Retina (tissue), 1 donor: ENCODE measurements around the gene PSMA6.
A peak's percentile ranks its signal among the peaks of the same experiment; 100 is the strongest.
"Not testable (repeated sequence)": the region's sequence is repeated elsewhere in the genome, so short reads cannot be mapped to it uniquely, and the experiment has no call there.

Source experiments
- DNase-seq: peaks from one replicate; pipeline ENCODE4 v3.0.0-alpha.2; 2016

The PSMA6 gene

GRCh38 chr14:35346738-35347322 lies 54.6 kb downstream of the PSMA6 start:
- DNase-seq: no peak

DNA sequence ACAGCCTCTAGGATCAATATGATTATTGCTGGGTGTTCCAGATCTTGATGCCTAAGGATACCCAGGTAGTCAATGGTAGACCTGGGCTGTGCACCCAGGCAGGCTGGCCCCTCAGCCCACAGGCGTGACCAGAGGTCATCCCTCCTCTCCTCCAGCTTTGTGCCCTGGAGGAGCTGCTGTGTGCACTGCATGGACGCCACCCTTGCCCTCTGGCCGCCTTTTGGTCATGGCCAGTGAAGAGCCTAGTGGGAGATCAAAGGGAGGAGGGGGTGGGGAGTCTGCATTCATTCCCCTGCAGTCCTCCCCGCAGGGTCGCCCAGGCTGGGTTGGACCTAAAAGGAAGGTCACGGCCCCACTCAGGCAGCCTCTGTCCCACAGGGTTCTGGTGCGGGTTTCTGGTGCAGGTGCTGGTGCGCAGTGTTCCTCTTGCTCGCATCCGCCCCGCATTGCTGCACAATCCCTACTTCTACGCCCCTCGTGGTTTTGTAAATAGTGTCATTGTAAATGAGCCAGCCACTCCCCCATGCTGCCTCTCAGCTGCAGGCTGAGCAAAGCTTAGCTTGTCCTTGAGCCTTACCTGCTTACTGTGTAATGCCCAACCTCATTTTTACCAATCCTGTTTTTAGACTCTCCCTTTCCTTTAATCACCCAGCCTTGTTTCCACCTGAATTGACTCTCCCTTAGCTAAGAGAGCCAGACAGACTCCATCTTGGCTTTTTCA lies 55.3 kb downstream of the PSMA6 start:
- DNase-seq: peak; percentile 45

GRCh38 chr14:35348044-35348380 lies 55.8 kb downstream of the PSMA6 start:
- DNase-seq: not testable (repeated sequence)

GRCh38 chr14:35349496-35350365 lies 57.5 kb downstream of the PSMA6 start:
- no peak for DNase-seq

- DNase-seq: no peak
These were observed 59.3 kb downstream of the PSMA6 start for GRCh38 chr14:35351497-35351896.

GRCh38 chr14:35351897-35352273 lies 59.7 kb downstream of the PSMA6 start:
- DNase-seq: peak; percentile 30

DNA sequence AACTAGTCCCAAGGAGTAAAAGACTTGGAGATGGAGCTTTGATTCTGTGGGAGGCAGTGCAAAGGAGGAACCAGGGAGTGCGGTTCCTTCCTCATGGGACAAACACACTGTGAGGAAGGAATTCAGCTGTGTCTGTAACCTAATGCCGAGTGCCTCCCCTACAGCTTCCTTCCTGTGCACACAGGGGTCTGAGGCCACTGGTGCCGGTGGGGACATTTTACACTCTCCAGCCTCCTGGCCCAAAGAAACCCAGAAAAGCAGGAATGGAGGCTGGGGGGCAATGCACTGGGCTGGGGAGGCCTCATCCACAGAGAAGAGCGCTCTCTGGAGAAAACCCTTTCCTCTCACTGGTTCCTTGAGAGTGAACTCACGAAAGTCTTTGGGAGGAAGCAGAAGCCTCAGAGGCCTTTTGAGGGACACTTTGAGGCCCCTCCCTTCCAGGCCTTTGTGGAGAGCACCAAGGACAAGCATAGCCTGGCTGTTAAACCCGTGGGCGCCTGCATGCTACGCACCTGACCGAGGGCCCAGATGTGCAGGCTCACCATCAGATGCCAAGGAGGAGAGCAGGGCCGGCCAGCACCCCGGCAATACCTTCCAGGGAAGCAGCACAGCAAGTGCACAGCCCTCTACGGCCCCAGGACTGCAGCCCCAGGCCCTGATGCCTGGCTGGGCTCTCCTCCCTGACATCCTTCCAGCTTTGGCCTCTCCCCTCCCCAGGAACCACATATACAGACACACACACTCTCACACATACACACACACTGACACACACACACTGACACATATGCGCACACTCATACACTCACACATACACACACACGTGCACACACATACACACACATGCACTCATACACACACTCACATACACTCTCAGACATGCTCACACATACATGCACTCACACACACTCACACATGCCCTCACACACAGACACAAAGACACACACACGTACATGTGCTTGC lies 60.4 kb downstream of the PSMA6 start:
- DNase-seq: no peak

DNA sequence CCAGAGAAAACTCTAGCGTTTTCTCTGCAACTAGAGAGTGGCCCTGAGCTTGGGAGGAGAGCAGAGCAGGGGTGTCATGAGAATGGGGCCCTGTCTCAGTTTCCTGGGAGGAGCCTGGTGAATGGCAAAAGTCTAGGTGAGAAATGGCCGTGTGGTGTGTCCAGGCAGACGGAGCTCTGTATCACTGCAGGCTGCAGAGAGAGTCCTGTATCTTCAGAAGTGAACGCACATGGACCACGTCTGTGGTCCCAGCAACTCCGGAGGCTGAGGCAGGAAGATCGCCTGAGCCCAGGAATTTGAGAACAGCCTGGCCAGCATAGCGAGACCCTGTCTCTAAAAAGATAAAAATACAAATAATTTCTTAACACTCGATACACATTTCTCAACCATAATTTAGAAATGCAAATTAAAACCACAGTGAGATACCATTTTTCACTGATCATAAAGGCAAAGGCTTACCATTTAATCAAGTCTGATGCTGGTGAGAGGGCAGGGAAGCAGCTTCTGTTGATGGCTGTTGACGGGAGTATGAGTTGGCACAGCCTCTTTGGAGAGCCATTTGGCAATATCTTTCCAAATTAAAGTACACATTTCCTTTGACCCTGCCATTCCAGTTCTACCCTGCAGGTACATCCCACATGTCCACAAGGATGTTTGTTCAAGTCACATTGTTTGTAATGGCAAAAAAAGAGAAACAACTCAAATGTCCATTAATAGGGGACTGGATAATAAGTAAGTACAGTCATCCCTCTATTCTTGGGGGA lies 61.4 kb downstream of the PSMA6 start:
- no peak for DNase-seq

GRCh38 chr14:35355235-35355634 lies 63.1 kb downstream of the PSMA6 start:
- not testable (repeated sequence) for DNase-seq

- DNase-seq: no peak
These were observed 64.0 kb downstream of the PSMA6 start for GRCh38 chr14:35355981-35356841.

DNA sequence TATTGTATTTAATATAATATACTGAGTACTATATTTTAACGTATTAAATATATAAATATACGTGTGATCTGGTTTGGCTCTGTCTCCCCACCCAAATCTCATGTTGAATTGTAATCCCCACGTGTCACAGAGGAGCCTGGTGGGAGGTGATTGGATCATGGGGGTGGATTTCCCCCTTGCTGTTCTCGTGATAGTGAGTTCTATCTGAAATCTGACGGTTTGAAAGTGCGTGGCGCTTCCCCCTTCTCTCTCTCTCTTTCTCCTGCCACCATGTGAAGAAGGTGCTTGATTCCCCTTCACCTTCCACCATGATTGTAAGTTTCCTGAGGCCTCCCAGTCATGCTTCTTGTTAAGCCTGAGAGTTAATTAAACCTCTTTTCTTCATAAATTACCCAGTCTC lies 67.5 kb downstream of the PSMA6 start:
- DNase-seq: not testable (repeated sequence)

DNA sequence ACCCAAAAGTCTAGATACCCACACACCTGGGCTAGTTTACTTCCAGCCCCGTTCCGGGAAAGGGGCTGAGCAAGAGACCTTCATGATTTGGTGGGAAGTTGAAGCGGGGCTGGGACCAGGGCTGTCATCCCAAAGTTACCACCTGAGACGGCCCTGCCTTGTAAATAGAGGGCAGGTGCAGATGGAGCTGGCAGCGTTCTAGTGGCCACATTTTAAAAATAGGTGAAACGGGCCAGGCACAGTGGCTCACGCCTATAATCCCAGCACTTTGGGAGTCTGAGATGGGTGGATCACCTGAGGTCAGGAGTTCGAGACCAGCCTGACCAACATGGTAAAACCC lies 68.9 kb downstream of the PSMA6 start:
- no peak for DNase-seq

GRCh38 chr14:35362450-35362849 lies 70.3 kb downstream of the PSMA6 start:
- DNase-seq: no peak

DNA sequence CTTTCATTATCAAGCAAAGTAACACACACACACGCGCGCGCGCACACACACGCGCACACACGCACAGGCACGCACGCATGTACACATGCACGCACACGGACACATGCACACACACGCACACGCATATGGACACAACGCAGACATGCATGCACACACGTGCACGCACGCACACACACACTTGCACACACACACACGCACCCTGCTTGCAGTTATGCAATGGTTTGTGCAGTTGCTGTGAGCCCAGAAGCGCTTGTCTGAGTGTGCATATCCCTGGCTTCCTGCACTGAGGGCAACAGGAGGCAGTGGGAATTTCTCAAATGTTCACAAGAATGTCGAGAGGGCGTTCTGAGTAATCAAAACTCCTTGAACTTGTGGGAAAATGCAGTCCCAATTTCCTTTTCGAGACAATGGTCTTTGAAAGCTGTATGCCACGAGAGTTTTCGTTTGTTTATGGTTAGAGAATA lies 70.8 kb downstream of the PSMA6 start:
- DNase-seq: no peak

GRCh38 chr14:35365130-35366055 lies 73.2 kb downstream of the PSMA6 start:
- DNase-seq: no peak

- no peak for DNase-seq
These were observed 73.9 kb downstream of the PSMA6 start for GRCh38 chr14:35366056-35366451.

DNA sequence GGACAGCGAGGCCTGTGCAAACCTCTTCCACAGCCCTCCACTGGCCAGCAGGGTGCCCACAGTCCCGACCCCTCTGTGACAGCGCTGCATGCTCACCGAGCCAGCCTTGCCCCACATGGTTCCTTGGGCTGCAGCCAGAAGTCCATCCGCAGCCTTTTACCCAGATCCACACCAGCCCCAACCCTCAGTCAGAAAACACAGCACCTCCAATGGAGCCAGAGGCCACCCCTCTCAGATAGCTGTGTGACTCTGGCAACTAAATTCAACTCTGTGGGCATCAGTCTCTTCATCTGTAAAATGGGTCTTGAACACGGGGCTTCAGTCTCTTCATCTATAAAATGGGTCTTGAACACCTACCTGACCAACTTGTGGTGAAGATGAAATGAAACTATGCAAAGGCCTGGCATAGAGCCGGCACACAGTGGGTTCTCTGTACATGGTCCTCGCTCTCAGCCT lies 74.4 kb downstream of the PSMA6 start:
- no peak for DNase-seq

GRCh38 chr14:35367056-35367372 lies 74.8 kb downstream of the PSMA6 start:
- DNase-seq: no peak
